Fibroblast of the aortic adventitia (primary cell): ENCODE results near the gene CFP. TPM values are rescaled to one million over a fixed set of nuclear protein-coding genes. Genes with fewer than 3 reads are reported as not detected.

Experiments
- DNase-seq: peaks from one replicate; pipeline ENCODE4 v3.0.0-alpha.2; 2010; ENCODE audit warnings: low read depth
- H3K4me3 ChIP-seq: 2 replicates; pipeline ENCODE4 v1.5.1; 2011; ENCODE audit warnings: low read depth, mild to moderate bottlenecking, control low read depth, low read length, moderate library complexity
- CTCF ChIP-seq: IDR thresholded peaks from 2 replicates; pipeline ENCODE4 v1.5.1; 2011; ENCODE audit warnings: mild to moderate bottlenecking, low read length, control low read depth, inconsistent platforms; ENCODE audit not compliant: insufficient read depth
- total RNA-seq: library from RNA; depleted of rRNA; stranded (reverse); fragments of >200 nt; gene quantifications from 2 replicates; pipeline ENCODE4 v1.2.3, GENCODE V29; 2012; ENCODE audit warnings: low replicate concordance

The CFP gene
- total RNA-seq, 1 donor: 0.18 TPM

GRCh38 chrX:47649271-47649670 is 19.5 kb upstream of the CFP start:
- peak overlapping the region; percentile 76 for H3K4me3 ChIP-seq
- TF ChIP-seq CTCF: no peak
- no peak for DNase-seq

GRCh38 chrX:47648376-47648775 is 18.6 kb upstream of the CFP start:
- no peak for TF ChIP-seq CTCF
- DNase-seq: no peak
- no peak overlapping the region for H3K4me3 ChIP-seq

GRCh38 chrX:47646636-47647035 is 16.9 kb upstream of the CFP start:
- no peak for DNase-seq
- no peak overlapping the region for H3K4me3 ChIP-seq
- TF ChIP-seq CTCF: no peak

GRCh38 chrX:47645530-47645929 is 15.8 kb upstream of the CFP start:
- H3K4me3 ChIP-seq: no peak overlapping the region
- TF ChIP-seq CTCF: no peak
- no peak for DNase-seq

- TF ChIP-seq CTCF: peak; percentile 60
- DNase-seq: peak; percentile 43
- no peak overlapping the region for H3K4me3 ChIP-seq
These were observed 14.9 kb upstream of the CFP start for GRCh38 chrX:47644557-47645091.

GRCh38 chrX:47643926-47644325 is 14.2 kb upstream of the CFP start:
- no peak overlapping the region for H3K4me3 ChIP-seq
- DNase-seq: peak; percentile 51
- peak; percentile 49 for TF ChIP-seq CTCF

- TF ChIP-seq CTCF: no peak
These were observed 9.1 kb upstream of the CFP start for GRCh38 chrX:47638816-47639215.

More at GRCh38 chrX:47638816-47639215, 9.1 kb upstream of the CFP start:
- DNase-seq: no peak
- no peak overlapping the region for H3K4me3 ChIP-seq
